Urinary bladder (tissue), 4 donors: ENCODE measurements around the gene PTPRD. TPM values are rescaled to one million over a fixed set of nuclear protein-coding genes. Genes with fewer than 3 reads are reported as not detected.

ENCODE experiments used
- DNase-seq: peaks from one replicate; pipeline ENCODE4 v3.0.0-alpha.2; 2015; ENCODE audit errors: extremely low spot score
- H3K27ac ChIP-seq: one replicate; pipeline ENCODE4 v1.5.1; 2013; ENCODE audit warnings: low read depth, mild to moderate bottlenecking, moderate library complexity
- H3K36me3 ChIP-seq: one replicate; pipeline ENCODE4 v1.6.1; 2013; ENCODE audit warnings: mild to moderate bottlenecking, moderate library complexity; ENCODE audit not compliant: insufficient read depth
- H3K4me1 ChIP-seq: one replicate; pipeline ENCODE4 v1.6.1; 2013; ENCODE audit warnings: mild to moderate bottlenecking, moderate library complexity; ENCODE audit not compliant: insufficient read depth
- H3K4me3 ChIP-seq: one replicate; pipeline ENCODE4 v1.5.1; 2013; ENCODE audit warnings: low read depth, low read length
- WGBS: extraction: QIAGEN DNeasy Blood & Tissue Kit; methylation state at CpG from one replicate; pipeline ENCODE4 v1.1.7; 2013; 5-methylcytosine and 5-hydroxymethylcytosine counted together
- polyA plus RNA-seq: library from polyadenylated mRNA; stranded (reverse); fragments of 200-250 nt; gene quantifications from one replicate; pipeline ENCODE4 v1.2.3, GENCODE V29; 2013
- total RNA-seq: library from RNA; depleted of rRNA; stranded (reverse); fragments of >200 nt; gene quantifications from one replicate; pipeline ENCODE4 v1.2.3, GENCODE V29; 2014
- donor health status: healthy with polysubstance abuse.
- donor health status: healthy.

Gene PTPRD
- total and polyA plus RNA-seq, 2 donors = 7.3 to 210 TPM

DNA sequence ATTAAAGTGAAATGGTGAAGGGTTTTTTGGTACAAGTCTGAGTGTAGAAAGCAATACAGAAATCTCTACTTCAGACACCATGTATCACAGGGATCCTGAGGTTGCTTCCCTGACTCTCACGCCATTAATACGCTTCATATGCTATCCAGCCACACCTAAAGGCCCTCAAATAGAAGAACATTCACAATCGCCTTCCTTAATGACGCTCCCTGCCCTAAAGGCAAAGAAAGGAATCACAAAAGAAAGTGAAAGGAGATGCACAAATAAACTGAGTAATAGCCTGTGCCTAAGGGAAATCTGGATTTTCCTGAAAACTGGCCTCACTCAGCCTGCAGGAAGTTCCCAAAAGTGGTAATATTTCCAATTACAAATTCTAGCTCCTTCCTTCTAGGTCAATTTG, 1810.6 kb downstream of the PTPRD start:
- no peak for DNase-seq
- no peaks in the 10 kb centered on the region for H3K4me1 ChIP-seq
- 96% methylated on average over 4 of the region's 4 CpGs for WGBS
- H3K36me3 ChIP-seq = no peaks in the 10 kb centered on the region
- H3K4me3 ChIP-seq = no peak overlapping the region
- H3K27ac ChIP-seq = no peak overlapping the region

- 64% methylated on average over 3 of the region's 3 CpGs for WGBS
- H3K27ac ChIP-seq = no peak overlapping the region
- no peak overlapping the region for H3K4me3 ChIP-seq
- DNase-seq = no peak
- H3K4me1 ChIP-seq = no peaks in the 10 kb centered on the region
- H3K36me3 ChIP-seq = no peaks in the 10 kb centered on the region
These were observed 1812.6 kb downstream of the PTPRD start for GRCh38 chr9:8800196-8800595.

GRCh38 chr9:8799615-8800014, 1813.2 kb downstream of the PTPRD start:
- no peaks in the 10 kb centered on the region for H3K4me1 ChIP-seq
- no peak for DNase-seq
- no peak overlapping the region for H3K4me3 ChIP-seq
- no peaks in the 10 kb centered on the region for H3K36me3 ChIP-seq
- no peak overlapping the region for H3K27ac ChIP-seq

- Histone ChIP-seq H3K27ac (no peak overlapping the region), H3K4me3 (no peak overlapping the region), H3K4me1 (no peaks in the 10 kb centered on the region), H3K36me3 (no peaks in the 10 kb centered on the region)
- no peak for DNase-seq
These were observed 1813.6 kb downstream of the PTPRD start for GRCh38 chr9:8799206-8799605.

DNA sequence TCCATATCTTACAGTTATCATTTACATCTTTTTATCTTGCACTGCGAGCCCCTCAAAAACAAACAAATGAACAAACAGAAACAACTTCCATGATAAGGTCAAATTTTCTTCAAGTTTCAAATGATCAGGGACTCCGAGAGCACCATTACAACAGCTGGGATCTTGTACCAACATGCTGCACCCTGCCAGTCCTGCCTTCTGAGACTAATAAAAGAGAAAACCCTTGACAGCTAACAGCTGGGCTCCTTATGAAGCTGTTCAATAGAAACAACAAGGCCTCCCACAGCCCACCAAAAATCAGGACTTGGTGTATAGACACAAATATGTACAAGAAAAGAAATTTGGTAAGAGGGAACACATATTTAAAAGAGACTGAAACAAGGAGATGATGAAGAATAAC, 1828.0 kb downstream of the PTPRD start:
- 45% methylated on average over 2 of the region's 2 CpGs for WGBS
- peak; percentile 18 for DNase-seq
- Histone ChIP-seq H3K27ac (peak overlapping the region; percentile 23), H3K4me1 (peaks cover 2% of the 10 kb centered on the region), H3K4me3 (no peak overlapping the region), H3K36me3 (no peaks in the 10 kb centered on the region)

DNA sequence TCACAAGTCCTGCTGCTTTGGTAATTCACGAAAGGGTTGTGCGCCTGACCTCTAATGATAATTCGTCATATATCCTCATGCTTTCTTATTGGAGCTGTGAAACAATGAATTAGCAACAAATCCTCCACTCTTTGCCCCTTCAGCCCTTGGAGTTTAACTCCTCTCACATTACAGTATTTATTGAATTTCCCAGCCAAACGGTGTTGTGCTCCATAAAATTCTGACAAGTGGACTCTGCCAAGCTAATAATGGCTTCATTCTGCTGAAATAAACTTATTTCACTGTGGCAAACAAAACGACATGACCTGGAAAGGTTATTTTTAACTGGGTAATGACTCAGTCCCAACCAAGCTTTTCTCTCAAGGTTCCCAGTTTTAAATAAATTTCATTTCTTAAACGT, 1828.9 kb downstream of the PTPRD start:
- 53% methylated on average over 6 of the region's 6 CpGs for WGBS
- Histone ChIP-seq H3K27ac (no peak overlapping the region), H3K36me3 (no peaks in the 10 kb centered on the region), H3K4me3 (no peak overlapping the region), H3K4me1 (peaks cover 2% of the 10 kb centered on the region)
- DNase-seq = no peak

DNA sequence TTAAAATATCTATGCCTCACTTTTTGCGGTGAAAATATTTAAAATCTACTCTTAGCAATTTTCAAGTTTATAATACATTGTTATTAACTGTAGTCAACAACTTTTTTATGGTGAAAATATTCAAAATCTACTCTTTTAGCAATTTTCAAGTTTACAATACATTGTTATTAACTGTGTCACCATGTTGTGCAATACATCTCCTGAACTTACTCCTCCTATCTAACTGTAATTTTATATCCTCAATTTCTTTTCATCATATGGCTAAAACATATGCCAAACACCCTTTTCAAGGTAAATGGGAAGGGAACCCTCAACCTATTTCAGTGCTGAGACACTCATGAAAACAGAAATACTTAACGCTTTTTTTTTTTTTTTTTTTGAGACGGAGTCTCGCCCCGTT, 1830.6 kb downstream of the PTPRD start:
- H3K36me3 ChIP-seq = no peaks in the 10 kb centered on the region
- DNase-seq = no peak
- peaks cover 2% of the 10 kb centered on the region for H3K4me1 ChIP-seq
- 98% methylated on average over 5 of the region's 5 CpGs for WGBS
- no peak overlapping the region for H3K4me3 ChIP-seq
- no peak overlapping the region for H3K27ac ChIP-seq

- Histone ChIP-seq H3K4me1 (peaks cover 2% of the 10 kb centered on the region), H3K27ac (no peak overlapping the region), H3K4me3 (no peak overlapping the region), H3K36me3 (no peaks in the 10 kb centered on the region)
- WGBS = 72% methylated on average over 1 of the region's 1 CpG
- no peak for DNase-seq
These were observed 1831.3 kb downstream of the PTPRD start for GRCh38 chr9:8781458-8781857.

DNA sequence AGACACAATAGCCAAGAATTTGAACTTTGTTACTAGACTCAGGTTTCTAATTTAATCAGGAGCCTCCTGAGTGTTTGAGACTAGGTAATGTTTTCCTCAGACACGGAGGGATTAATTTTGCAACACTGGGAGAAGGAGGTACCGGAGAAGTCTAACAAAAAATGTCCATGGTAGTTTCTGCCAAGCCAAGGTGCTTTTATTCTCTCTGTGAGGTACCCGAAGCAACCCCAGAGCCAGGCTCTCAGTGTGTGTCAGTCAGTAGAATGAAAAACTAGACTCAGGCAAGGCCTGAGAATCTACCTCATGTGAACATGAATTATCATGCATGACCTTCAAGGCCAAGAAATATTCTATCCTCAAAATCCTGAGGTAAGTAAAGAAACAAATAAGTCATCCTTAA, 1832.4 kb downstream of the PTPRD start:
- DNase-seq = no peak
- Histone ChIP-seq H3K4me1 (peaks cover 2% of the 10 kb centered on the region), H3K36me3 (no peaks in the 10 kb centered on the region), H3K27ac (no peak overlapping the region), H3K4me3 (no peak overlapping the region)
- 75% methylated on average over 3 of the region's 3 CpGs for WGBS

DNA sequence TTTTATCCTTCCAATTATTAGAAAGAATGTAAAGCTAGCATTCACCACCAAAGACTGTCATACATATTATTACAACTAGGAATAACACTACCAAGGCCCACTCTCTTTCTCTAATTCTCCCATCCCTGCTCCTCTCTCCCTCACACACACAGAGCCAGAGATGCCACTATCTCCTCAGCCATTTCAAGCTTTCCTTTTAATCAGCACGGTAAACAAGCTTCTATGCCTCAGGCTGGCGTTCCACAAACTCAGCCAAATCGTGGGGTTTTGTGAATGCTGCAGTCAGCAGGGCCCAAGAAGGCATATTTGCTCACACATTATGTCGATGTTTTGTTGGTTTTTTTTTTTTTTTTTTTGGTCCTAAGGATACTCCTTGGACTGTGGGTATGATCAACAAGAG, 1833.3 kb downstream of the PTPRD start:
- WGBS = 83% methylated on average over 4 of the region's 4 CpGs
- Histone ChIP-seq H3K4me3 (no peak overlapping the region), H3K27ac (no peak overlapping the region), H3K4me1 (peaks cover 2% of the 10 kb centered on the region), H3K36me3 (no peaks in the 10 kb centered on the region)
- DNase-seq = no peak

DNA sequence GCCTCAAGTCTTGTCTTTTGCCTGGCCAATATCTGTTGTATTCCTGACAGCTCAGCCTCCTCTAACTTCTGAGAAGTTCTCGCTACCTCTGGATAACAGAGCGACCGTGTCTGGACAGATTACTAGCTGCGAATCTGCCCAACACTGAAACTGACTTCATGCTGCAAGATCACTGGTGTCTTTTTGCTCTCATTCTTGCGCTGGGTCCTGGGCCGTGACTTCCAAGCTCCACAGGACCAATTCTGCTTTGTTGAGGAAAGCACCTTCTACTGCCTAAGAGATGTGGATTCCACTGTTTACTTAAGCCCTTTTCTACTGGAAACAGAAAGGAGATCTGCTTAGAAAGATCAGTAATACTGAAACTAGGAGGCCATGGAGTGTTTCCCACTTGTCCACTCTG, 1834.4 kb downstream of the PTPRD start:
- Histone ChIP-seq H3K4me3 (no peak overlapping the region), H3K4me1 (no peaks in the 10 kb centered on the region), H3K27ac (no peak overlapping the region), H3K36me3 (no peaks in the 10 kb centered on the region)
- no peak for DNase-seq
- 91% methylated on average over 6 of the region's 6 CpGs for WGBS

DNA sequence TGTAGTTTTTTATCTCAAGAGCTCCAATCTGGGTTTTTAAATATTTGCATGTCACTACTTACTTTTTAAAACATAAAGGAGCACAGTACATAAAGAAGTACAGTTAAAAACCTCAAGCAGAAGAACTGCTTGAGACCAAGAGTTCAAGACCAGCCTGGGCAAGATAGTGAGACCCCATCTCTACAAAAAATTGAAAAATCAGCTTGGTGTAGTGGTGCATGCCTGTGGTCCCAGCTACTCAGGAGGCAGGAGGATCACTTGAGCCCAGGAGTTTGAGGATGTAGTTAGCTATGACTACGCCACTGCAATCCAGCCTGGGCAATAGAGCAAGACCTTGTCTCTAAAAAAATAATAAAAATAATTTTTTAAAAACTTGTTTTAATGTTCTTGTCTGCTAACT, 1840.5 kb downstream of the PTPRD start:
- WGBS = 98% methylated on average over 1 of the region's 1 CpG
- Histone ChIP-seq H3K27ac (no peak overlapping the region), H3K36me3 (no peaks in the 10 kb centered on the region), H3K4me3 (no peak overlapping the region), H3K4me1 (no peaks in the 10 kb centered on the region)
- DNase-seq = no peak

DNA sequence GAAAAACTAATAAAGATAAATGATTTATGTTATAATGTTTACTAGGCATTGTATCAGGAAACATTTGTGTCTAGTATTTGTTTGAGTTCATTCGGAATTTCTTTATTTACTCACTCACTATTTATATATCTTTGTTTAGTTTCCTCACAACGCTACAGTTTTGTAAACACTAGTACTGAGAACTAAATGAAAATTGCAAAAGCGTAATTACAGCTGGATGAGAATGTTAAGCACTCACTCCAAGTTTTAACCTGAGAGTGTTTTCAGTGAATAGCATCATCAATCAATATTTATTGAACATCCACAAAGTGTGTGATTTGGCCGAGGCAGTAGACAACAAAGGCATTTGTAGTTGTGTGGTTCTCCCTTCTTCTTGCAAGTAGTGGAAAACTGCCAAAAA, 1843.6 kb downstream of the PTPRD start:
- H3K36me3 ChIP-seq = no peaks in the 10 kb centered on the region
- no peak overlapping the region for H3K4me3 ChIP-seq
- H3K4me1 ChIP-seq = no peaks in the 10 kb centered on the region
- 50% methylated on average over 4 of the region's 4 CpGs for WGBS
- H3K27ac ChIP-seq = no peak overlapping the region
- no peak for DNase-seq

DNA sequence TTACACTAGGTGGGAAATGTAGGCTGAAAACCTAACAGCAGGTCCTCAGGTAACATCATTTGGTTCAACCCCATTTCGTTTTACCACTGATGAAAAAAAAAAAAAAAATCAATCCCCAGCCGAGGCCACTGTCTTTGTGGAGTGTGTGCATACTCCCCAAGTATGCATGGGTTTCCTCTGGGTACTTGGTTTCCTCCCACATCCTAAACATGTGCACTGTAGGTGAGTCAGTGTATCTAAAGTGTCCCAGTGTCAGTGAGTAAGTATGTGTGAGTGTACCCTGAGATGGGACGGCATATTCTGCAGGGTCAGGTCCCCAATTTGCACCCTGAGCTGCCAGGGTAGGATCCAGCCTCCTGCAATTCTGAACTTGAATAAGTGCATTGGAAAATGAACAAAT, 1846.7 kb downstream of the PTPRD start:
- Histone ChIP-seq H3K4me1 (no peaks in the 10 kb centered on the region), H3K4me3 (no peak overlapping the region), H3K36me3 (no peaks in the 10 kb centered on the region), H3K27ac (no peak overlapping the region)
- no peak for DNase-seq
- WGBS = 92% methylated on average over 3 of the region's 3 CpGs

- Histone ChIP-seq H3K4me3 (no peak overlapping the region), H3K27ac (no peak overlapping the region), H3K4me1 (no peaks in the 10 kb centered on the region), H3K36me3 (no peaks in the 10 kb centered on the region)
- WGBS = 77% methylated on average over 1 of the region's 1 CpG
- DNase-seq = no peak
These were observed 1848.8 kb downstream of the PTPRD start for GRCh38 chr9:8764051-8764450.
